HCT116 (cell line): Measurements from ENCODE around the gene CORO7. TPM values are rescaled to one million over a fixed set of nuclear protein-coding genes. Genes with fewer than 3 reads are reported as not detected.

Experiments
- ATAC-seq: fragments of 200-7000 bp; cut with Tn5 transposase; 2 replicates; pipeline ENCODE4 v1.9.1; 2020; ENCODE audit warnings: mild to moderate bottlenecking, moderate library complexity
- BruUV-seq: library from RNA; stranded (reverse); fragments of 400-500 nt; replicated peaks from 2 replicates; lab custom pipeline; 2021; lab: Mats Ljungman, UMichigan
- CTCF ChIA-PET: fragments of 300-600 bp; sonication (Branson Sonifier 250); formaldehyde crosslinking; loops from one replicate; lab custom pipeline; 2021; ENCODE audit warnings: antibody characterized with exemption; lab: Charles Lee
- POLR2A ChIA-PET: fragments of 300-600, 350-600 bp; sonication (Branson Sonifier 250); formaldehyde crosslinking; loops from one replicate; lab custom pipeline; 2021; ENCODE audit warnings: antibody characterized with exemption; lab: Charles Lee
- RAD21 ChIA-PET, 2 experiments: fragments of 300-600 bp; sonication (Branson Sonifier 250); formaldehyde crosslinking; loops; one replicate each; lab custom pipeline; 2023; ENCODE audit warnings: low total read pairs in 2 of 2; ENCODE audit not compliant: uncharacterized antibody in 2 of 2, unreplicated experiment in 2 of 2, low non-redundant PET in 1 of 2; lab: Charles Lee
- DNase-seq: peaks from one replicate; pipeline ENCODE4 v3.0.0-alpha.2; 2010; ENCODE audit warnings: low read depth, low spot score
- H2AFZ ChIP-seq: fragments of 200-600 bp; shearing (Covaris generic), sonication (generic); 2 replicates; pipeline ENCODE4 v1.6.1; 2017; ENCODE audit warnings: low read depth, mixed run types, mixed read lengths, antibody characterized with exemption, low read length; ENCODE audit not compliant: poor library complexity, severe bottlenecking
- H3K27ac ChIP-seq: 2 replicates; pipeline ENCODE4 v1.5.1; 2012; ENCODE audit warnings: low read depth, low read length
- H3K27me3 ChIP-seq: fragments of 200-600 bp; sonication (generic); 2 replicates; pipeline ENCODE4 v1.6.1; 2016; ENCODE audit warnings: mixed run types, low read length, mixed read lengths; ENCODE audit not compliant: insufficient read depth
- H3K36me3 ChIP-seq, 2 experiments: fragments of 200-500 bp in 1 of 2; fragments of 200-600 bp in 1 of 2; sonication (Bioruptor generic) in 1 of 2; sonication (generic) in 1 of 2; 2 replicates each; pipeline versions ENCODE4 v1.5.1 to v1.6.1; 2014 to 2016; ENCODE audit warnings: low read length in 2 of 2, inconsistent platforms in 1 of 2, mixed read lengths in 1 of 2, mixed run types in 1 of 2; ENCODE audit not compliant: insufficient read depth in 2 of 2, control insufficient read depth in 1 of 2
- H3K4me1 ChIP-seq, 2 experiments: fragments of 200-600 bp in 1 of 2; sonication (generic) in 1 of 2; 2 replicates each; pipeline versions ENCODE4 v1.5.1 to v1.6.1; 2012 to 2017; ENCODE audit warnings: low read length in 2 of 2, inconsistent platforms in 1 of 2, mild to moderate bottlenecking in 1 of 2, mixed read lengths in 1 of 2, mixed run types in 1 of 2, moderate library complexity in 1 of 2; ENCODE audit not compliant: insufficient read depth in 2 of 2, control insufficient read depth in 1 of 2
- H3K4me2 ChIP-seq: fragments of 200-600 bp; sonication (generic); 2 replicates; pipeline ENCODE4 v1.6.1; 2017; ENCODE audit warnings: mixed run types, low read length, mixed read lengths
- H3K4me3 ChIP-seq, 2 experiments: fragments of 200-600 bp in 1 of 2; sonication (generic) in 1 of 2; replicated peaks in 1 of 2; 2 replicates each; pipeline ENCODE4 v1.5.1; 2011 to 2016; ENCODE audit warnings: low read length in 2 of 2, control low read depth in 1 of 2, low read depth in 1 of 2, mild to moderate bottlenecking in 1 of 2, mixed read lengths in 1 of 2, mixed run types in 1 of 2
- H3K79me2 ChIP-seq: fragments of 200-600 bp; sonication (generic); 2 replicates; pipeline ENCODE4 v1.6.1; 2017; ENCODE audit warnings: mild to moderate bottlenecking, mixed run types, low read length, moderate library complexity, mixed read lengths; ENCODE audit not compliant: insufficient read depth
- H3K9ac ChIP-seq: fragments of 200-600 bp; sonication (generic); 2 replicates; pipeline ENCODE4 v1.6.1; 2016; ENCODE audit warnings: low read length, mixed read lengths
- H3K9me2 ChIP-seq: fragments of 200-600 bp; sonication (generic), shearing (Covaris generic); 2 replicates; pipeline ENCODE4 v1.6.1; 2017; ENCODE audit warnings: mixed run types, mild to moderate bottlenecking, moderate library complexity; ENCODE audit not compliant: insufficient read depth
- H3K9me3 ChIP-seq, 2 experiments: fragments of 200-500 bp in 1 of 2; fragments of 200-600 bp in 1 of 2; sonication (Bioruptor generic) in 1 of 2; sonication (generic) in 1 of 2; 2 replicates each; pipeline ENCODE4 v1.6.1; 2014 to 2017; ENCODE audit warnings: low read length in 2 of 2, mixed read lengths in 2 of 2, inconsistent platforms in 1 of 2, low read depth in 1 of 2, mild to moderate bottlenecking in 1 of 2, mixed run types in 1 of 2, moderate library complexity in 1 of 2; ENCODE audit not compliant: control insufficient read depth in 1 of 2, insufficient read depth in 1 of 2
- H4K20me1 ChIP-seq: fragments of 200-600 bp; sonication (generic), shearing (Covaris generic); 2 replicates; pipeline ENCODE4 v1.6.1; 2017; ENCODE audit warnings: mixed run types, mild to moderate bottlenecking, moderate library complexity; ENCODE audit not compliant: insufficient read depth
- ATF3 ChIP-seq: IDR thresholded peaks from 2 replicates; pipeline ENCODE4 v1.6.1; 2012
- ELF1 ChIP-seq: IDR thresholded peaks from 2 replicates; pipeline ENCODE4 v1.6.1; 2012; ENCODE audit warnings: low read depth, borderline replicate concordance
- EZH2 ChIP-seq: fragments of 200-600 bp; sonication (generic); IDR thresholded peaks from 2 replicates; pipeline ENCODE4 v1.6.1; 2017; ENCODE audit warnings: antibody characterized with exemption, mixed run types
- POLR2AphosphoS5 ChIP-seq: IDR thresholded peaks from 2 replicates; pipeline ENCODE4 v1.6.1; 2011; ENCODE audit warnings: mild to moderate bottlenecking, low read depth, low read length, moderate library complexity
- ZFX ChIP-seq: fragments of 450-650 bp; IDR thresholded peaks from 2 replicates; pipeline ENCODE4 v1.6.1; 2017
- intact Hi-C: fragments of 100-400 bp; cut with micrococcal nuclease; formaldehyde crosslinking; loops from 2 replicates; pipeline ENCODE4 v1.10.0; 2022
- total RNA-seq: library from RNA; stranded (reverse); gene quantifications from one replicate; pipeline ENCODE4 v1.2.1, GENCODE V29; 2021; ENCODE audit not compliant: unreplicated experiment
- TF ChIP-seq, protein P1 (sequence below): IDR thresholded peaks from 2 replicates; pipeline ENCODE4 v1.6.1; 2011; ENCODE audit warnings: mild to moderate bottlenecking, low read length, moderate library complexity; ENCODE audit not compliant: insufficient replicate concordance; ENCODE audit errors: extremely low read depth

CORO7 gene
- total RNA-seq, 1 experiment from 2014 or later, result 21.3 TPM

GRCh38 chr16:4345836-4346781, 70.3 kb downstream of the CORO7 start:
- ATAC-seq (no peak), DNase-seq (no peak)
- Histone ChIP-seq H3K36me3 (peaks cover 2 to 9% of the 10 kb centered on the region in 2 experiments; a peak in 2 of 4 replicates), H3K79me2 (peaks cover 100% of the 10 kb centered on the region), H3K9me3 (no peaks in the 10 kb centered on the region), H3K9me2 (no peaks in the 10 kb centered on the region), H3K4me2 (no peak overlapping the region), H2AFZ (no peak overlapping the region), H3K27me3 (no peaks in the 10 kb centered on the region), H3K4me1 (peaks cover 4 to 9% of the 10 kb centered on the region in 2 experiments; a peak in 3 of 4 replicates), H3K4me3 (no peak overlapping the region), H3K27ac (no peak overlapping the region), H4K20me1 (peaks cover 9% of the 10 kb centered on the region; the same call in 1 of the 2 replicates), H3K9ac (no peak overlapping the region)
- no TSS peak for BruUV-seq
- RAD21 ChIA-PET, result no interaction called here
- CTCF ChIA-PET, result interaction anchor here (0.5 kb wide), 1 partner anchor 75 kb away, joined by 3 read pairs; no protein-coding TSS in a partner anchor
- TF ChIP-seq POLR2AphosphoS5, result no peak
- TF ChIP-seq, protein P1, sequence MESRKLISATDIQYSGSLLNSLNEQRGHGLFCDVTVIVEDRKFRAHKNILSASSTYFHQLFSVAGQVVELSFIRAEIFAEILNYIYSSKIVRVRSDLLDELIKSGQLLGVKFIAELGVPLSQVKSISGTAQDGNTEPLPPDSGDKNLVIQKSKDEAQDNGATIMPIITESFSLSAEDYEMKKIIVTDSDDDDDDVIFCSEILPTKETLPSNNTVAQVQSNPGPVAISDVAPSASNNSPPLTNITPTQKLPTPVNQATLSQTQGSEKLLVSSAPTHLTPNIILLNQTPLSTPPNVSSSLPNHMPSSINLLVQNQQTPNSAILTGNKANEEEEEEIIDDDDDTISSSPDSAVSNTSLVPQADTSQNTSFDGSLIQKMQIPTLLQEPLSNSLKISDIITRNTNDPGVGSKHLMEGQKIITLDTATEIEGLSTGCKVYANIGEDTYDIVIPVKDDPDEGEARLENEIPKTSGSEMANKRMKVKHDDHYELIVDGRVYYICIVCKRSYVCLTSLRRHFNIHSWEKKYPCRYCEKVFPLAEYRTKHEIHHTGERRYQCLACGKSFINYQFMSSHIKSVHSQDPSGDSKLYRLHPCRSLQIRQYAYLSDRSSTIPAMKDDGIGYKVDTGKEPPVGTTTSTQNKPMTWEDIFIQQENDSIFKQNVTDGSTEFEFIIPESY, result no peak
- TF ChIP-seq ATF3, result no peak
- no peak for TF ChIP-seq ZFX
- TF ChIP-seq ELF1, result no peak
- TF ChIP-seq EZH2, result no peak
- intact Hi-C loops, result no loop called here
- POLR2A ChIA-PET, result interaction anchor here (0.7 kb wide), 1 partner anchor 92 kb away, joined by 3 read pairs; no protein-coding TSS in a partner anchor
